Activated CD4-positive, alpha-beta T cell treated with anti-CD3 and anti-CD28 coated beads for 1 hour (primary cell): ENCODE data around the gene OR10H5.
"Not testable (repeated sequence)": the region's sequence is repeated elsewhere in the genome, so short reads cannot be mapped to it uniquely, and the experiment has no call there.

Source experiments
- DNase-seq: peaks from one replicate; pipeline ENCODE4 v3.0.0-alpha.2; 2020

The OR10H5 gene

DNA sequence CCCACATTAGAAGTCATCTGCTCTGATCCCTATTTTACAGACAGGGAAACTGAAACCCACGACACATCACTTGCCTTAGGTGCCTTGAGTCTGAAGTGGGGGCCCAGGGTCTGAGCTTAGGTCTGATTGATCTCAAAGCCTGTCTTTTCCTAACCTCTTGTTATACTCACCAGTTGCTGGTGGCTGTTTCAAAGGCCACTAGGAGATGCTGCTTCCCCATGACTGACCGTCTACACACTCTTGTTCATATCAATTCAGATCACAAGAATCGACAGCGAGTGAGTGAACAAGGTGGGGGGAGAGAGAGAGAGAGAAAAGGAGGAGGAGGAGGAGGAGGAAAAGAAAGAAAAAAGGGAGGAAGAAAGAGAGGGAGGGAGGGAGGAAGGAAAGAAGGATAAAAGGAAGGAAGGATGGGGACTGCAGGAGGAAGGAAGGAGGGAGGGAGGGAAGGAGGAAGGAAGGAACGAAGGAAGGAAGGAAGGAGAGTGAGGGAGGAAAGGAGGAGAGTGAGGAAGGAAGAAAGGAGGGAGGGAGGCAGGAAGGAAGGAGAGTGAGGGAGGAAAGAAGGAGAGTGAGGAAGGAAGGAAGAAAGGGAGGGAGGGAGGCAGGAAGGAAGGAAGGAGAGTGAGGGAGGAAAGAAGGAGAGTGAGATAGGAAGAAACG lies 24.7 kb downstream of the OR10H5 start:
- DNase-seq, result peak; percentile 30

DNA sequence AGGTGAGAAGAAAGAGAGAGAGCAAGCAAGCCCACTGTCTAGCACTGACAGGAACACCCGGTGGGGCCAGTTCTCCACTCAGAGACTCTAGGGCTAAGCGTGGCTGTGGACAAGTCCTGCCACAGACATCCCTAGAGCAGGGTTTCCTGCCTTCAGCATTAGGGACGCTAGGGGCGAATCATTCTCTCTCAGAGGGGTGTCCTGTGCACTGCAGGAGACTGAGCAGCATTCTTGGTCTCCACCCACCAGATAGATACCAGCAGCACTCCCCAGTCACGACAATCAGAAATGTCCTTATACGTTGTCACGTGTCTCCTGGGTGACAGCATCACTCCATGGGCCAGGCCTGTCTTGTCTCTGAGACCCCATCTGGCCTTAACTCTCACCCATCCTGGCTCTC lies 26.5 kb downstream of the OR10H5 start:
- no peak for DNase-seq

DNA sequence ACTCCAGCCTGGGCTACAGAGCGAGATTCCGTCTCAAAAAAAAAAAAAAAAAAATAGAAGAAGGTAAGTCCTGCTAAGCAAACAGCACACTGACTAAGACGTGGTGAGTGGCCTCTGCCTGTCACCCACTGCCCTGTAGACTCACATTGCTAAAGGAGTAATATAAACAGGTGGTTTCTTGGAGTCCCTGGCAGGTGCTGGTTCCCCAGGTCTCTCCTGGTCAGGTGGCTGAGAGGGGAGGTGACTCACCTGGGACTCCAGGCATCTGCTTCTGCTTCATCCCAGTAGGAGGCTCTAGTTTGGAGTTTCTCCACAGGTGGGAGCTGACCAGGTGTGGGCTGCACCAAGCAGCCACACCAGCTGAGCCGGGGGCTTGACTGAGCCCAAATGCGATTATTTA lies 27.8 kb downstream of the OR10H5 start, which contains the start of gene OR10H1:
Gene OR10H1 (minus strand): TSS at position 359 of the 400 bp plus-strand sequence. CDS start 7,627 bp downstream, outside the sequence.
- DNase-seq, result no peak

DNA sequence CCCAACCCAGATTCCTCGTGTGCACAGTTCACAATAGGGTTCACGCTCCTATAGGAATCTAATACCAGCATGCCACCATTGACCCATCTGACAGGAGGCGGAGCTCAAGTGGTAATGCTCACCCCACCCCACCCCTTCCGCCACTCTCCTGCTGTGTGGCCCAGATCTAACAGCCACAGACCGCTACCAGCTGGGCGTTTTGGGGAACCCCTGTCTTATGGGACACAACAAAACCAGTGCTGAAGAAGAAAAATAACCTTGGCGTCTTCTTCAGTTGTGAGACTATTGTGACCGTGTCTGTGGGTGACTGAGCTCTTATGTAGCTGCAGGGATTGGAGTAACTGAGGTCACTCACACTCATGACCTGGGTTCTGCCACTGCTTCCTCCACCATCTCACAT lies 33.2 kb downstream of the OR10H5 start:
- DNase-seq, result no peak

DNA sequence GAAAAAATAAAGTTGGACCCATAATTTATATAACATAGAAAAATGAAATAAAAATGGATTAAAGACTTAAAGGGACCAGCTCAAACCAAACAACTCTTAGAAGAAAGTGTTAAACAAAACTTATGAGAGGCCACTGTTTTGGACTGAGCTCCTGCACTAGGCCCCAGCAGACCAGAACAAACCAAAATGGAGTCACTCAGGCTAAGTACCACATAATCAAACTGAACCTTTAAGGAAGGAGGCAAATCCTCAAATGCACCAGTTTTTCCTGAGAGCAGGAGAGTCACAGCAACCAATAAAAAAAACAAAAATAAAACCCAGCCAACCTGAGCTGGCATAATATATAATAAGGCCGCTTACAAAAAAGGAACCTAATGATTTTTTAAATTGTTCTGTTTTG lies 38.3 kb downstream of the OR10H5 start:
- no peak for DNase-seq

DNA sequence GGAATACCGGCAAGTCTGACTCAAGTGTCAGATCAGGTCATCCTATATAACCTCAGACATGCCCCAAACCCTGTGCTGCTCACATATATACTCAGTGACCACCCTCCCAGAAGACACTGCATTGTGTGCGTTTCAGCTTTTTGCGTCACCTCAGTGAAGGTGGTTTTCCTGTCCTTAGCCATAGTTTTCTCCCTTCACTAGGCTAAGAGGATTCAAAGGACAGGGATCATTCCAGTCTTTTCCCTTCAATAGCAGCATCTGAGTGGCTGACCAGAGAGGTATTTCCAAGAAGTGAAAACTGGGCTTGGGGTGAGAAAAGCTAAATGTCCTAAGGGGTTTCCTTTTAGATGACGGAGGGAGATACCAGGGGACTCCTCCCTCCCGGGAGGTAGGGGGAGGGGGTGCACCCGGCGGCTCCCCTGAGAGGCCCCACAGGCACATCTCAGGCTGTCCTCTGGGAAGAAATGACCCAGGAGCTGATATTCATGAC lies 40.7 kb downstream of the OR10H5 start:
- no peak for DNase-seq

DNA sequence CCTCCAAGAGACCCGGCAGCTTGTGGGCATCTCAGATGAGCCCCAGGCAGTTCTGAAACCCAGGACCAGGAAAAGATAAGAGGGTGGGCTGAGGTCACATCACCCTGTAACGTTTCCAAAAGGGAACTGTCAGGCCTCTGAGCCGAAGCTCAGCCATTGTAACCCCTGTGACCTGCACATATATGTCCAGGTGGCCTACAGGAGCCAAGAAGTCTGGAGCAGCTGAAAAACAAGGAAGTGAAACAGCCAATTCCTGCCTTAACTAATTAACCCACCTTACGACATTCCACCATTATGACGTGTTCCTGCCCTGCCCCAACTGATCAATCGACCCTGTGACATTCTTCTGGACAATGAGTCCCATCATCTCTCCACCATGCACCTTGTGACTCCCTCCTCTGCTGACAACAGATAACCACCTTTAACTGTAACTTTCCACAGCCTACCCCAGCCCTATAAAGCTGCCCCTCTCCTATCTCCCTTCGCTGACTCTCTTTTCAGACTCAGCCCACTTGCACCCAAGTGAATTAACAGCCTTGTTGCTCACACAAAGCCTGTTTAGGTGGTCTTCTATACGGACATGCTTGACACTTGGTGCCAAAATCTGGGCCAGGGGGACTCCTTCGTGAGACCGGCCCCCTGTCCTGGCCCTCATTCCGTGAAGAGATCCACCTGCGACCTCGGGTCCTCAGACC lies 41.3 kb downstream of the OR10H5 start:
- DNase-seq, result not testable (repeated sequence)

DNA sequence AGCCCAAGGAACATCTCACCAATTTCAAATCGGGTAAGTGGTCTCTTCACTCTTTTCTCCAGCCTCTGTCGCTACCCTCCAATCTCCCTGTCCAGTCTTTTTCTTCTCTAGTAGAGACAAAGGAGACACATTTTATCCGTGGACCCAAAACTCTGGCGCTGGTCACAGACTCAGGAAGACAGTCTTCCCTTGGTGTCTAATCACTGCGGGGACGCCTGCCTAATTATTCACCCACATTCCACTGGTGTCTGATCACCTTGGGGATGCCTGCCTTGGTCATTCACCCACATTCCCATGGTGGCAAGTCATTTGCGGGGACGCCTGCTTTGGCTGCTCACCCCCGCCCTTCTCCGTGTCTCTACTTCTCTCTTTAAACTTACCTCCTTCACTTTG lies 41.8 kb downstream of the OR10H5 start:
- DNase-seq, result no peak

DNA sequence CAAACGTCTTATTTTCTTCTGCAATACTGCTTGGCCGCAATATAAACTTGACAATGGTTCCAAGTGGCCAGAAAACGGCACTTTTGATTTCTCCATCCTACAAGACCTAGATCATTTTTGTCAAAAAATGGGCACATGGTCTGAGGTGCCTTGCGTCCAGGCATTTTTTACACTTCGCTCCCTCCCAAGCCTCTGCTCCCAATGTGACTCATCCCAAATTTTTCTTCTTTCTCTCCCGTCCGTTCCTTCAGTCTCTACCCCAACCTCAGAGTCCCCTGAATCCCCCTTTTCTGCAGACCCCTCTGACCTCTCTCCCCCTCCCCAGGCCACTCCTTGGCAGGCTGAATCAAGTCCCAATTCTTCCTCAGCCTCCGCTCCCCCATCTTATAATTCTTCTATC lies 42.3 kb downstream of the OR10H5 start:
- no peak for DNase-seq

DNA sequence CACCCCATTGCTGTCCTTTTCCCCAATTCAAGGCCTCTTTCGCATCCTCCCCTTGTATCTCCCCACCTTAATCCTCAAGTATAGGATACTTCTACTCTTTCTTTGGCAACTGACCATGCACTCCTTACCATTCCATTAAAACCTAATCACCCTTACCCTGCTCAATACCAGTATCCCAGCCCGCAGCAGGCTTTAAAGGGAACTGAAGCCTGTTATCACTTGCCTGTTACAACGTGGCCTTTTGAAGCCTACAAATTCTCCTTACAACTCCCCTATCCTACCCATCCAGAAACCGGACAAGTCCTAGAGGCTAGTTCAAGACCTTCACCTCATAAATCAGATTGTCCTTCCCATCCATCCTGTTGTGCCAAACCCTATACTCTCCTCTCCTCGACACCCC lies 44.2 kb downstream of the OR10H5 start:
- DNase-seq, result no peak

DNA sequence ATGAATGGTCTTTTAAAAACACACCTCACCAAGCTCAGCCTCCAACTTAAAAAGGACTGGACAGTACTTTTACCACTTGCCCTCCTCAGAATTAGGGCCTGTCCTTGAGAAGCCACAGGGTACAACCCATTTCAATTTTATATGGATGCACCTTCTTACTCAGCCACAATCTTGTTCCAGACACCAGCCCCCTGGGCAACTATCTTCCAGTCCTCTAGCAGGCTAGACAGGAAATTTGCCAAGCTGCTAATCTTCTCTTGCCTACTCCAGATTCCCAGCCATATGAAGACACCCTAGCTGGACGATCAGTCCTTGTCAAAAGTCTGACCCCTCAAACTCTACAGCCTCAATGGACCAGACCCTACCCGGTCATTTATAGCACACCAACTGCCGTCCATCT lies 46.8 kb downstream of the OR10H5 start:
- DNase-seq, result not testable (repeated sequence)

DNA sequence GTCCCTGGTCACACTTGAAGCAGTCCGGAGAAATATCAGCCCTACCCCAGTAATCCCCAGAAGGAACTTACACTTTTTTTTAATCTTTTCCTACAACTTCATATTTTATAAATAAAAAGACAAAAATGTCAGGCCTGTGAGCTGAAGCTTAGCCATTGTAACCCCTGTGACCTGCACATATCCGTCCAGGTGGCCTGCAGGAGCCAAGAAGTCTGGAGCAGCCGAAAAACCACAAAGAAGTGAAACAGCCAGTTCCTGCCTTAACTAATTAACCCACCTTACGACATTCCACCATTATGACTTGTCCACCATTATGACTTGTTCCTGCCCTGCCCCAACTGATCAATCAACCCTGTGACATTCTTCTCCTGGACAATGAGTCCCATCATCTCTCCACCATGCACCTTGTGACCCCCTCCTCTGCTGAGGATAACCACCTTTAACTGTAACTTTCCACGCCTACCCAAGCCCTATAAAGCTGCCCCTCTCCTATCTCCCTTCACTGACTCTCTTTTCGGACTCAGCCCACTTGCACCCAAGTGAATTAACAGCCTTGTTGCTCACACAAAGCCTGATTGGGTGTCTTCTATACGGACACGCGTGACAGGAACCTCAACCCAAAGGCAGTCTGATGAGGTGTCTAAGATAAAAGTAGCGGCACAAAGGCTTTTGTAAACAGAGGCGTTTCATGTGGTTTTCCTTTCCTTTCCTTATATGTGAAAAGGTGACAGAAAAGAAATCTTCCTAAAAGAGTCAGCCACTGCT lies 48.3 kb downstream of the OR10H5 start:
- DNase-seq, result peak; percentile 43

DNA sequence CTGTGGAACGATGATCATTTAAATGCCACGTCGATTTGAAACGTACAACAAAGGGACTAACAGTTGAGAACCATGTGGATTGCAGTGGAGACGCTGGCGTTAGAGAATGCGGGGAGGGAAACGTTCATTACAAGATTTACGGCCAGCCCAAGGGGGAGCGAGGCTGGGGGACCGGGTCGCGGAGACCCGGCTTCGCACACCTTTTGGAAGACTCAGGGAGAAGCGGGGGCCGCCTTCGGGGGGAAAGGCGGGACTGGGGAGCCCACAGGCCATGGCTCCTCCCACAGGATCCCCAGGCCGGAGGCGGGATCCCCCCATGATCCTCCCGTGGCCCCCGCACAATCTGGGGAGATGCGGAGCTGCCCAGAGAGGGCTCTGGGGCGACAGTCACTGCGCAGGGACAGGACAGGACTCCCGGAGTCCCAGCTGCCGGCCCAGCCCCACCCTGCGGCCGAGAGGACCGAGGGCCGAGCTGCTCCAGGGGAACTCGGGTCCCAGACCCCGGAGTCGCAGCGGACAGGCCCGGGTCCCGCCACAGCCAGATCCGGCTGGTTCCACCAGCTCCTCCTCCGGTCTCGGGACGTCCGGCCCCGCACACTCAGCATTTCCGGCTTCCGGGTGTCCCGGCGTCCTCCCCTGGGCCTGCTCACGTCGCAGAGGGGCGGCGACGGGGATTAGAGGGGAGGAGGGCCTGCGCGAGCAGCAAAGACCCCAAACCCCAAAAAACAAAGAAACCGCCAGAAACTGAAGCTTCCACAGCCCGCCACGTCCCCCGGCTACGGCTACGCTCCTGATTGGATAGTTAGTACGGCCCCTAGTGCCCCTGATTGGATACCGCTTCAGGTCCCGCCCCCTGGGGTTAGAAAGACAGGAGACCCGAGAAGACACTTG lies 49.1 kb downstream of the OR10H5 start:
- DNase-seq, result peak; percentile 86

DNA sequence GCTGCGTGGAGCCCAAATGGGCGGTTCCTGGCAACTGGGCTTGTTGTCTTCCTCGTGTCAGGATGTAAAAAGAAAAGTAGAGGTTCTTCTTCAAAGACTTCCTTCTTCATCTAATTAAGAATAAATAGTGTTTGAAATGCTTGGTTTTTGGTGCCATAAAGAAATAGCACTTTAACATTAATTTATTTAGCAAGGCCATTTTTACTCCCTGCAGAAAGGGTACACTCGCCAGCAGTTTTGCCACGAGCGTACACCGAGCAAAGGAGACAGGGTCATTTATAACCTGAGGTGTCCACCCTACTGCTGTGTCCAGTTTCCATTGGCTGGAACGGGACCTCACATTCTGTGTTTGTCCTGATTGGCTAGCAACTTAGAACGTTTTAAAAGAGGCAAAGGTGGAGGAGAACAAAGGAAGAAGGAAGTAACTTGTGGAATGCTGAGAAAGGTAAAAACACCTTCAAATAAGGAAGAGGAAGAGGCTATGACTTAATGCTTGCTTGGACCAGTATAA lies 49.8 kb downstream of the OR10H5 start:
- DNase-seq, result no peak

DNA sequence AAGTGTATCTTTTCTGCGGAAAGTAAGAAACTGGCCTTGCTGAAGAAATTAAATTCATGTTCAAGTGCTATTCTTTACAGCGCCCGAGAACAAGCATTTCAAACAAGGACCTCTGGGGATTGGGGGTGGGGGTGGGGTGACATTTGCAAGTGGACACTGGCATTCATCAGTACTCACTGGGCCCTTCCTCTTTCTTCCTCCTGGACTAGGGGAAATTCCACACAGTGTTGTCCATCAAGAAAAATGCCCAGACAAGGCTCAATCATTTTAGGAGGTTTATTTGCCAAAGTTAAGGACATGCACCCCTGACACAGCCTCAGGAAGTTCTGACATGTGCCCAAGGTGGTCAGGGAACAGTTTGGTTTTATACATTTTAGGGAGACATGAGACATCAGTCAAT lies 50.9 kb downstream of the OR10H5 start:
- no peak for DNase-seq

DNA sequence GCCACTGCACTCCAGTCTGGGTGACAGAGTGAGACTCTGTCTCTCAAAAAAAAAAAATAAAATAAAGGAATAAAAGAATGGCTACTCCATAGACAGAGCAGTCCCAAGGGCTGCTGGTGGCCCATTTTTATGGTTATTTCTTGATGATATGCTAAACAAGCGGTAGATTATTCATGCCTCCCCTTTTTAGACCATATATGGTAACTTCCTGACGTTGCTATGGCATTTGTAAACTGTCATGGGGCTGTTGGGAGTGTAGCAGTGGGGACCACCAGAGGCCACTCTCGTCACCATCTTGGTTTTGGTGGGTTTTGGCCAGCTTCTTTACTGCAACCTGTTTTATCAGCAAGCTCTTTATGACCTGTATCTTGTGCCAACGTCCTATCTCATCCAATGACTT lies 52.4 kb downstream of the OR10H5 start:
- not testable (repeated sequence) for DNase-seq

DNA sequence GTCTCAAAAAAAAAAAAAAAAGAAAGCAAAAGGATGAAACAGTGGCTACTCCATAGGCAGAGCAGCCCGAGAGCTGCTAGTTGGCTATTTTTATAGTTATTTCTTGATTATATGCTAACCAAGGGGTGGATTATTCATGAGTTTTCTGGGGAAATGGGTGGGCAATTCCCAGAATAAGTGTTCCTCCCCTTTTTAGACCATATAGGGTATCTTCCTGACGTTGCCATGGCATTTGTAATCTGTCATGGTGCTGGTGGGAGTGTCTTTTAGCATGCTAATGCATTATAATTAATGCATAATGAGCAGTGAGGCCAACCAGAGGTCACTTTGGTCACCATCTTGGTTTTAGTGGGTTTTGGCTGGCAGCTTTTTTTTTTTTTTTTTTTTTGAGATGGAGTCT lies 53.4 kb downstream of the OR10H5 start:
- no peak for DNase-seq

DNA sequence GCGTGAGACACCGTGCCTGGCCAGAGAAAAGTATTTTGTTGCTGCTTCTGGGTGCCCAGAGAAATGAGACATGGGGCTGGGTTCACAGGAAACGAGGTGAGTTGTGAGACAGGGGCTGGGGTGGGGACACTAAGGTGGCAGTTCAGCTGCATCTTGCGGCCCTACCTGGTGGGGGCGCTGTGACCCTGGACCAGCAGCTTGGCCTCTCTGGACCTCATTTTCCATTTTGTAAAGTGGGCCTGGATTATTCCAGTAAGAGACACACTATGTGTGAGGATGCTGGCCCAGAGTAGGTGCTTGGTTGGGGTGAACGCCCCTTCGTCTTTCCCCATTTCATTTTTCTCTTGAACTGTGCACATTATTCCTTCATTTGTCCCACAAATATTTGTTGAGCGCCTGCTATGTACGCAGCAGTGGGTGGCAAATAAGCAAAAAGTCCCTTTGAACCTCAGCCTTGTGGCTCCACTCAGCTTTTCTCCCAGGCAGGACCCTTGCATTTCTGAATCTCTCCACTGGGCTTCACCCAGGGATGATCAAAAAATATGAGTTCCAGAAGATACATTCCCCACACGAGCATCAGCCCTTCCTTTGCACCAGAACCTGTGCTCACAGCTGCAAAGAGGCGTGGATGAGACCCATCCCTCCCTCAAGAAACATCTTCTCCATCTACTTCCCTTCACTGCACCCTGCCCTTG lies 54.6 kb downstream of the OR10H5 start:
- no peak for DNase-seq

DNA sequence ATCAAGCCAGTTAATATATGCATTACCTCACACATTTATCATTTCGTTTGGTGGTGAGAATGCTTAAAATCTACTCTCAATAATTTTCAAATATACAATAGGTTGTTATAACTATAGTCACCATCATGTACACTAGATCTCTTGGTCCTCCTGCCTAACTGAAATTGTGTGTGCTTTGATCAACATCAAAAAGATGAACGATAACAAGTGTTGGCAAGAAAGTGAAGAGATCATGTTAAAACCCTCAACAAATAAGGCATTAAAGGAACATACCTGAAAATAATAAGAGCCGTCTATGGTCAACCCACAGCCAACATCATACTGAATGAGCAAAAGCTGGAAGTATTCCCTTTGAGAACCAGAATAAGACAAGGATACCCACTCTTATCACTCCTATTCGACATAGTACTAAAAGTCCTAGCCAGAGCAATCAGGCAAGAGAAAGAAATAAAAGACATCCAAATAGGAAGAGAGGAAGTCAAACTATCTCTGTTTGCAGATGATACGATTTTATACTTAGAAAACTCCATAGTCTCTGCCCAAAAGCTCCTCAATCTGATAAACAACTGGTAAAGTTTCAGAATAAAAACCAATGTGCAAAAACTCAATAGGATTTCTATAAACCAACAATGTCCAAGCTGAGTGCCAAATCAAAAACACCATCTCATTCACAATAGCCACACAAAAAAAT lies 55.9 kb downstream of the OR10H5 start:
- no peak for DNase-seq

DNA sequence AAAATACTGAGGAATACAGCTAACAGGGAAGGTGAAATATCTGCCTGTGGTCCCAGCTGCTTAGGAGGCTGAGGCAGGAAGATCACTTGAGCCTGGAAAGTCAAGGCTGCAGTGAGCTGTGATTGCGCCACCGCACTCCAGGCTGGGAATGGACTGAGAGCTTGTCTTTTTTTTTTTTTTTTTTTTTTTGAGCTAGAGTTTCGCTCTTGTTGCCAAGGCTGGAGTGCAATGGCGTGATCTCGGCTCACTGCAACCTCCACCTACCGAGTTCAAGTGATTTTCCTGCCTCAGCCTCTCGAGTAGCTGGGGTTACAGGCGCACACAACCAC lies 56.4 kb downstream of the OR10H5 start:
- DNase-seq, result not testable (repeated sequence)

DNA sequence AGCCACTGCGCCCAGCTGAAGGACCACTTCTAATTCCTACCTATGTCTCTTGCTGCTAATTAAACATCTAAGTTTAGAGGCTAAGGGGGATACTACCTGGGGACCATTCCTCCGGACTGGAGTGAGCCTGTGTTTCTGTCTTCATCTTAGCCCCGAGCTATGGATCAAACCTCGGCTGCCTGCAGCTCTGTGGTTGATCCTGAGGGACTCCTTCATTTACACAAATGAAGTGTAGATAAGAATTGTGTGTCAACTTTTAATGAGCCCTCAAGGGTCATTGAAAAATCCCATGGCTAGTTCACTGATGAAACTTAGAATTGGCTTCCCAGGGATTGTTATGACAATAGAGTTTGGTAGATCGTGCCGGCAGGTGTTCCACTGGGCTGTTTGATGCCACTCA lies 59.5 kb downstream of the OR10H5 start:
- no peak for DNase-seq
